GM04503 (cell line): ENCODE results near the gene PITPNC1.
"Not testable (repeated sequence)": the region's sequence is repeated elsewhere in the genome, so short reads cannot be mapped to it uniquely, and the experiment has no call there.

ENCODE experiments used
- DNase-seq: peaks from one replicate; pipeline ENCODE4 v3.0.0-alpha.2; 2012; ENCODE audit warnings: low read depth

PITPNC1 gene

DNA sequence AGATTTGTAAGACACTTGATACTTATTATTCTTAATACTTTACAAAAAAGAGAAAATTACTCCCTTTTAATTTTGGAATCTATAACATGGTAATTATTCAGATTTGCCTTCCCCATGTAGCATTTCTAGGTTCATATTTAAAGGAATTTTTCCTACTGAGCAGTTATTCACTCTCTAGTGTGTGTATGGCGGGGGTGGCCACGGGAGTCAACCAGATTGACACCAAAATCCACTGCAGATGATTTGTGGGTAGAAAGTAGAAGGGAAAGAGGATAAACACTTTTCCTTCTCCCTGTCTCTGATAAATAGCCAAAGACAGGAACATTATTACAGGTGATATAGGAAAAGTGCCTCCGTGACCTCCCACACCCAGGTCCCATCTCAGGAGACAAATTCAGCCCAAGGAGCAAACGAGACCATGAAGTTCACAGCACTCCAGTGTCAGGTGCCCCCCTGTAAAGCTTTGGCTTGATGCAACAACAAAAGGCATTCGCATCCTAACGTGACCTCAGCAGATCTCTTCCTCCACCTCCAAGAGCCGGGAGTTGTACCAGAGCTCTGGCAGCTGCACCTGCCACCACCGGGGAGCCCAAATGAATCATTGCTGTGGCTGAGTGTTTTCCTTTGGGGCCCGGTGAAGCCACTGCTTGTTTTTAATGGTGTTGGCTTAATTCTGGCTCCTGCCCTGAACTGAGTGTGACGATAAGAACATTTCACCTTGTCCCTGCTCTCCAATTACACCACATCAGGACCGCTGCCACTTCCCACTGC is 248.0 kb downstream of the PITPNC1 start:
- DNase-seq, result no peak

DNA sequence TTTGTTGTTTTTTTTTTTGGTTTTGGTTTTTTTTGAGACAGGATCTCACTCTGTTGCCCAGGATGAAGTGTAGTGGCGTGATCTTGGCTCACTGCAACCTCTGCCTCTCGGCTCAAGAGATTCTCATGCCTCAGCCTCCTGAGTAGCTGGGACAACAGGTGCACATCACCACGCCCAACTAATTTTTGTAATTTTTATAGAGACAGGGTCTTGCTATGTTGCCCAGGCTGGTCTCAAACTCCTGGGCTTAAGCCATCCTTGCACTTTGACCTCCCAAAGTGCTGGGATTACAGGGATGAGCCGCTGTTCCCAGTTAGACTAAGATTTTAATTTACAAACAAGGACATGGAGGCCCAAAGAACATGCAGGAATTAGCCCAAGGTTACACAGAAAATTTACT is 248.9 kb downstream of the PITPNC1 start:
- no peak for DNase-seq

DNA sequence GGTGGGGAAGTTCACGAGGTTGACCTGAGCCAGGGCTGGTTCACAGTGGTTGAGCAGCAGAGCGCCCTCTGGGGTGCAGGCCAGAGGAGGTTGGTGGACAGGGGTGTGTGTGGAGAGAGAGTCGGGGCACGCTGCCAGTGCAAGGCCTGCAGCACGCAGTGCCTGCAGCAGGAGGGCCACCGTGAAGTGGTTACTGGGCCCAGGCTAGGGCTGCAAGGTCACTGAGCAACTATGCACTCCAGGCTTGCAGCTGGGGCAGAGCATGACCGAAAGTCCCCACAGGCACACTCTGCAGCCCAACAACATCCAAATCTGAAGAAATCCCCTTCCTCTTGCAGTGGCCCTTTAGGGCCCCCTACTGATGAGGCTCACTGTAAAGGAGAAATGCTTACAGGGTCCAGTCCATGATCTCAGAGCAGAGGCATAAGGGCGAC is 251.5 kb downstream of the PITPNC1 start:
- no peak for DNase-seq

DNA sequence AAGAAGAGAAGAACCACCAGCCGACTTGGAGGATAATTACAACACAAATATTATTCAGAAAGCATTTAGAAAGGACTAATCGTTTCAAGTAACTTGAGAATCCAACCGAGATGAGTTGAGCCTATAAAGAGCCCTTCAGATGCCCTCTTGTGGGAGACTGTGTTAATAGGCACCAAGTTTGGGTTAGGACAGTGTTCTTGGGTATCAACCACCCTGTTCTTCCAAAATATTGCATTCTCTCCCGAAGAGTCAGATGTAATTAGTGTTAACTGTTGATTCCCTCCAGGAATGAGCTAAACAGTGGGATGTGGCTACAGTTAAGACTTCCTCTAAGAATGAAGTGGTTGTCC is 252.9 kb downstream of the PITPNC1 start:
- peak; percentile 42 for DNase-seq

DNA sequence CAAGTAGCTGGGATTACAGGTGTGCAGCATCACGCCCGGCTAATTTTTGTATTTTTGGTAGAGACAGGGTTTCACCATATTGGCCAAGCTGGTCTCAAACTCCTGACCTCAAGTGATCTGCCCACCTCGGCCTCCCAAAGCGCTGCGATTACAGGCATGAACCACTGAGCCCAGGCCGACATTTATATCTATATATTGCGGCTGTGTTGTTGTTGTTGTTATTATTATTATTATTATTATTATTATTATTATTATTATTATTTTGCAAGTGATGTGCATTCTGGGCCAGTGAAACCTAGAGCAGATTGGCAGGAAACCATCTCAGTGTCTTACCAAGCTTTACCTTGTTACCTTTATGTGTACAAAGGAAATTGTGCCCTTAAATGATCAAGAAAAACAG is 253.8 kb downstream of the PITPNC1 start:
- DNase-seq, result not testable (repeated sequence)

DNA sequence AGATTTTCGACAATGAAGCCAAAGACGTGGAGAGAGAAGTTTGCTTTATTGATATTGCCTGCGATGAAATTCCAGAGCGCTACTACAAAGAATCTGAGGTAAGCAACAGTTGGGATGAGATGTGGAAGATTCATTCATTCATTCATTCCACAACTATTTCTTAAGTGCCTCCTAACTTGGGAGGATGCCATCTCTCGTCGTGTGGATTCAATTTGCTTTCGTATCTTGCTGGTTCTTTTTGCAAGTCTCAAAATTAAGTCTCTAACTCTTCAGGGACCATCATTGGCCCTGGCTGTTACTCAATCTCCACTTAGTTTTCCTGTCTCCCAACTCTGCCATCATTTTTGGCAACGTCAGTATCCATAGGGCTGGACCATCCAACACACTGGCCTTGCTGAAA is 255.1 kb downstream of the PITPNC1 start:
- DNase-seq, result no peak

DNA sequence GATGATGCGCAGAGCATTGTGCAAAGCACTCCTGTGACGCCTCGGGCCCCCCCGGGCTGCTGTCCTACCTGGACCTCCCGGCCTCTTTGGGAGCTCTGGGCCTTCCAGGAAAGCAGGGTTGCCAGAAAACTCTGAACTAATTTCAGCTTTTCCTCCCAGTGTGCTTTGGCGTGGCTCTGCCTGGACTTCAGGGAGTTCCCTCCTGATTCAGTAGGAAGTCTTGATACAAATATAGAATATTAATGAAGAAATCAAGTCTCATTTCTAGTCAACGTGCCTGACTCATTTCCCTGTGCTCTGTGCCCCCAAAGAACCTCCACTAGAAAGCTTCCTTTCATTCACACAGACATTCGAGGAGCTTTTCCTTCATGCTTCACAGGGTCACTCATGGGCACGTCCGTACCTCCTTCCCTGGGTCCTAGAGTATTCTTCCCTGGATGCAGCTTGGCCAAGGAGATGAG is 256.7 kb downstream of the PITPNC1 start:
- no peak for DNase-seq

DNA sequence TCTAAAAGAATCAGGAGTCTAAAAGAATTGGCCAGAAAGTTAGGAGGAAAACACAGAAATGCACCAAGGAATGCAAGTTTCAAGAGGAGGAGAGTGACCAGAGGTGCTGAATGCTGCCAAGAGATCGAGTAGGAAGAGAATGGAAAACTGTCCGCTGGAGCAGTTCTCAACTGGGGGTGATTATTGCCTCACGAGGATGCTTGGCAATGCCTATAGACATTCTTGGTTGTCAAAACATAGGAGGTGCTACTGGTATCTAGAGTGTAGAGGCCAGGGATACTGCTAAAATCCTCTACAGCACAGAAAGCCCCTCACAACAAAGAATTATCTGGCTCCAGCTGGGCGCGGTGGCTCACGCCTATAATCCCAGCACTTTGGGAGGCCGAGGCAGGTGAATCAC is 258.6 kb downstream of the PITPNC1 start:
- DNase-seq, result no peak

DNA sequence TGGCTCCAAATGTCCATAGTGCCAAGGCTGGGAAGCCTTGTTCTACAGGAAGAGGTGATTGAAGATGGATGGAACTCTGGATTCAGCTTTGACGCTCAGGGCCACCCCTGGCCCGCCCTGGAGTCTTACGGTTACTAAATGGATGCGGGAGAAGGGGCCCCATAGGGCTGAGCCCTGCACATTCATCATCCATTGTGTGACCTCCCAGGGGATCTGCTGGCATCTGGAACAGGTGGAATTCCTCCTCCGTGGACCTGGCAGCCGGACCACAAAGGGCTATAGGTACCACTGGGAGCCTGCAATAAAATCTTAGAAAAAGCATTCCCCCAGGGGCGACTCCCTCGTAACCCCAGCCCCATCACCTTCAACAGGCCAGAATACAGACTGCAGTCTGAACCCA is 259.2 kb downstream of the PITPNC1 start:
- DNase-seq, result no peak

DNA sequence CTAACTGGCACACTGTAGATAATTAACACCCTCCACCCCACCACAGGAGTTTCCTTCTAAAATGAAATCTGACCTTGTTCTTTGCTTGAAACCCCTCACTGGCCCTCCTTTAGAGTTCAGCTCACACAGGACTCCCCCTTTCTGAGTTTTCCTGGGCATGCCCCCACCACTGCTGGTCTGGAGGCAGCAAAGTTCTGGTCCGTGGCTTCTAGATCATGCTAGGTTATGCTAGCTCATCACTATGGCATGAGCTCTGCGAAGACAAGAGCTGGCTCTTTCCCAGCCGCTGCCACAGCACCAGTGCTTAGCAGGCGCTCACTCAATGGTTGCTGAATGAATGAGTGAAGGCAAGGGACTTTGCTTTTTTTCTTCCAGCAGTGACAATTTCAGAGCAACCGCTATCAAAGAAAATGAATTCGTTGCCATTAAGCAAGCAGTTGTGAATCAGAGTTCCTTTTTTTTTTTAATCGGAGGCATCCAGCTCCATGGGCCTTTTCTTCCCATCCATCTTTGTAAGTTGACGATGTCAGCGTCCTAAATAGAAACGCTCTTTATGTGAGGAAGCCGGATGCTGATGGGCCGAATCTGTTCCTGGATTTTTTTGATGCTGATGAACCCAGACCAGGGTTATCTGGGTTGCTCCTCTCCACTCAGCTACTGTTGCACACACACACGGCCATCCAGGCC is 259.9 kb downstream of the PITPNC1 start:
- DNase-seq, result no peak

DNA sequence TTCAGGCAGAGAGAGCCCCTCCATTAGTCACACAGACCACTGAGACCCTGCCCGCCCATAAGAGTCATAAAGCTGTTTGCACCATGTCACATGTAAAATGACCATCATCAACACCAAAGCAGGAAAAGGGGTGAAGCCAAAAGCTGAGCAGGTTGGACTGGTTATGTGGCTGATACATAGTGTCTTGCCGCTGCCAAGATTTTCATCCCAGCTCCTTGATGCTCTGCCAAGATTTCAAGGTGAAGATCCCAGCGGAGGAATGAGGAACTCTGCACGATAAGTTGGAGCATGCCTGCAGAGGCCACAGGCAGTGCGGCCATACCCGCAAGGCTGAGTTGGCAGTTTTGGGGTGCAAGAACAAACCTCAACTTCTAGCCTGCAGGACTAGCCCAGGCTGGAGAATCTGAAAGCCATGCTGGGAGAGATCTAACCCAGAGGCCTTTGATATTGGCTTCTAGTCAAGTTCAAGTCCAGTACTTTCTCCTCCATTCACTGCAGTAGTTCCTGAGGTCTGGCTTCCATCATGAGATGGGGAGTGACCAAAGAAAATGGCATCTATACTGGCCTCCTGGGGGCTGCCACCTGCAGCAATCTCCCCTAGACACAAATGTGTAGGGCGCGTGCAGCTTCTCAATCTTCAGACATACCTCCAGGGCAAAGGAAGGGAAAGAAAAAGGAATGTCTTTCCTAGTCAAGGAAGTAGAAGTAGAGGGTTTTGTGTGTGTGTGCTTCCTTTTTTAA is 261.0 kb downstream of the PITPNC1 start:
- DNase-seq, result no peak

DNA sequence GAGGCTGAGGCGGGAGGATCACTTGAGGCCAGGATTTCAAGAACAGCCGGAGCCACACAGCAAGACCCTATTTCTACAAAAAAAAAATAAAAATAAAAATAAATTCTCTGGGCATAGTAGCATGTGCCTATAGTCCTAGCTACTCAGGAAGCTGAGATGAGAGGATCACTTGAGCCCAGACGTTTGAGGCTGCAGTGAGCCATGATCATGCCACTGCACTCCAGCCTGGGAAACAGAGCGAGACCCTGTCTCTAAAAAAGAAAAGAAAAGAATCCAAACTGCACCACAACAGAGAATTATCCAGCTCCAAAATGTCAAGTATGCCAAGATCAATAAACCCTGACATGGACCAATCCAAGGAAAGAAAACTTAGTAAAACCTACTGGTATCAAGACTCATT is 261.8 kb downstream of the PITPNC1 start:
- no peak for DNase-seq

DNA sequence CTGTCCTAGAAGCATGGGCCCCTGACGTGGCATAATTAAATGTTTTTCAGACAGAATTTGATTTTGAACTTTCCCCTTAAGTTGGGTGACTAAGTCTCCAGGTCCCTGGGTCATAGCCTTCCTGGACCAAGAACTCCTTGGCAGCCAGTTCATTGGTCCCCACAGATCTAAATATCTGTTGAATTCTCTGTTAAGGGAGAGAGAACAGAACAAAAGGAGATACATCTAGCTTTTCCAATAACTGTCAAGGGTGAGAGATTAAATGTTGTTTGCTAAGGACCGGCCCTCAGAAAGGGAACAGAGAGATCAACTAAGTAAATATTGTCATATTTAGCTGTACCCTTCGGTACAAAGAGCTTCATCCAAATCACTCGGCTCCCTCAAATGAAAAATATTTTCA is 262.5 kb downstream of the PITPNC1 start:
- no peak for DNase-seq

DNA sequence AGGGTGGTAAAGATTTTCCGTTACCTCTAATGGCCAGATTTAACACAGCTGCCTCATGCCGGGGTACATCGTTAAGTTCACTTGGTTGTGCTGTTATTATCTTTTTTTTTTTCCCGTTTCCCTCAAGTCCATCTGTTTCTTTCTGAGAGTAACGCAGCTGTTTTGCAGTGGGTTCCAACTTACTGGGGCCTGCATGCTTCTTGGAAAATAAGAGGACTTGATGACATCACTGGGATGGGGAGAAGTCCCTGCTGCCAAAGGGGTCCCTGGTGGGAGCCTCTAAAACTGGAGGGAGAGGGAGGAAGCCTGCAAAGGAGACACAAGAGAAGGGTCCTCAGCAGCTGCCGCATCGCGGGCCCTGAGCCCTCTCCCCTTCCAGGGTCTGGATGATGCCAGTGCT is 262.9 kb downstream of the PITPNC1 start:
- DNase-seq, result no peak

DNA sequence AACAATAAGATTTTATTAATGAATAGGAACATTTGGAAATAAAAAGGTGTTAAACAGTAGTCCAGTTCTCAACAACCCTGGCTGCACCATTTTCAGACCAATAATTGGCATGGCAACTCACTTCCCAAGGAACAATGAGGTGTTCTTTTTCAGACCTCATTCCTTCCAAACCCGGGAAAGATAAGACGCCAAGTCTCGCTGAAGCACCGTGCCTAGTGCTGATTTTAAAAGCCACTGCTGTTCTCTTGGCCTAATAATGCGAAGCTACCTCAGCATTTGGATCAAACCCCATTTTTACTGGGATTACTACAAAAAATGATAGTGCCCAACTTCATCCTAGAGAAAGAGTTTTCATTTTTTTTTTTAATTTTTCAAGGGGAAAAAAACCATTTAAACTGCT is 265.4 kb downstream of the PITPNC1 start:
- DNase-seq, result no peak

DNA sequence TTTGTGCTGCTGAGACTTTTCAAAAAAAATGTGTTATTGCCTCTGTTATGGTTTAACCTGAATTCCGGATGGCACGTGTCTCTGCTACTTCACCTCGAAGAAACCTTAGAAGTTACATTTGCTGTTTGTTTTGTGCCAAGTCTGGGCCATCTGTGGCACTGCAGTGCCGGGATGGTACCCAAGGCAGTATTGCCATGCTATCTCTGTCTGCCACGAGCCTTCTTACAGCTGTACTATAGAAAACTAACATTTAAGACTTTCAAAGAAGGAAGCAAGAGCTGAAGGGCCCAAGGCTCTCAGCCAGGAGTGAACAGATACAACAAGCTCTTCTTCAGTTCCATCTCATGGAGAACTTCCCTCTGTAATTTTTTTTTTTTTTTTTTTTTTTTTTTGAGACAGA is 267.0 kb downstream of the PITPNC1 start:
- no peak for DNase-seq

DNA sequence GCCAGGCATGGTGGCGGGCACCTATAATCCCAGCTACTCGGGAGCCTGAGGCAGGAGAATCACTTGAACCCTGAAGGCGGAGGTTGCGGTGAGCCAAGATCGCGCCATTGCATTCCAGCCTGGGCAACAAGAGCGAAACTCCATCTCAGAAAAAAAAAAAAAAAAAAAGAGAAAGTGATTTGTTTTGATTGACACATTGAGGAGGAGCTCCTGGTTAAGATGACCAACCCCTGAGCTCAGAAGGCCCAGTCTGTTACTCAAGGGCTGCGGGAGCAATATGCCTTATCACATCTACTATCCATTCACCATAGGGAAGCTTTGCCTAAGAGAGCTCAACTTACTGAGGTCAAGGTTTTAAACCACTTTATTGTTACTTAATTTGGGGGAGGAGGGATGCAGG is 268.1 kb downstream of the PITPNC1 start:
- not testable (repeated sequence) for DNase-seq

DNA sequence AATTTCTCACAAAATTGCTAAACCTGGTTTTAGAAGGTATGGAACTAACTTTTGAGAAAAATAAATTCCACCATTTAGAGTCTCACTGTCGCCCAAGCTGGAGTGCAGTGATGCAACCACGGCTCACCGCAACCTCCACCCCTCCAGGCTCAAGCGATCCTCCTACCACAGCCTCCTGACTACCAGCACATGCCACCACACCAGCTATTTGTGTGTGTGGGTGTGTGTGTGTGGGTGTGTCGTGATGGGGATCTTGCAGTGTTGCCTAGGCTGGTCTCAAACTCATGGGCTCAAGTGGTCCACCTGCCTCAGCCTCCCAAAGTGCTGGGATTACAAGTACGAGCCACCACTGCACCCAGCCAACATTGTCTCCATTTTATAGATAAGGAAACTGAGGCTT is 269.4 kb downstream of the PITPNC1 start:
- no peak for DNase-seq

DNA sequence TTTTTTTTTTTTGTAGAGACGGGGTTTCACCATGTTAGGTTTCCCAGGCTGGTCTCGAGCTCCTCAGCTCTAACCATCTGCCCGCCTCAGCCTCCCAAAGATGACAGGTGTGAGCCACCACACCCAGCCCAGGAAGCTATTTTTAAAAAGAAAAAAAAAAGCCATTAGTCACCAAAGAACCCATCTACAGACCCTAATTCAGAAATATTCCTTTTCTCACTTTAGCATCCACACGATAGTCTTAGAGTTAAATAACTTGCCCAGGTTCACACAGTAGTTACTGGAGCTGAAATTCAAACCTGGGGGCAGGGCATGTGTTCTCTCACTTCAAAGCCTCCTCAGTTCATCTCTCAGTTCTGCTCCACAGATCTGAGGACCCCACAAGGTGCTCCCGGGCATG is 270.4 kb downstream of the PITPNC1 start:
- DNase-seq, result no peak

DNA sequence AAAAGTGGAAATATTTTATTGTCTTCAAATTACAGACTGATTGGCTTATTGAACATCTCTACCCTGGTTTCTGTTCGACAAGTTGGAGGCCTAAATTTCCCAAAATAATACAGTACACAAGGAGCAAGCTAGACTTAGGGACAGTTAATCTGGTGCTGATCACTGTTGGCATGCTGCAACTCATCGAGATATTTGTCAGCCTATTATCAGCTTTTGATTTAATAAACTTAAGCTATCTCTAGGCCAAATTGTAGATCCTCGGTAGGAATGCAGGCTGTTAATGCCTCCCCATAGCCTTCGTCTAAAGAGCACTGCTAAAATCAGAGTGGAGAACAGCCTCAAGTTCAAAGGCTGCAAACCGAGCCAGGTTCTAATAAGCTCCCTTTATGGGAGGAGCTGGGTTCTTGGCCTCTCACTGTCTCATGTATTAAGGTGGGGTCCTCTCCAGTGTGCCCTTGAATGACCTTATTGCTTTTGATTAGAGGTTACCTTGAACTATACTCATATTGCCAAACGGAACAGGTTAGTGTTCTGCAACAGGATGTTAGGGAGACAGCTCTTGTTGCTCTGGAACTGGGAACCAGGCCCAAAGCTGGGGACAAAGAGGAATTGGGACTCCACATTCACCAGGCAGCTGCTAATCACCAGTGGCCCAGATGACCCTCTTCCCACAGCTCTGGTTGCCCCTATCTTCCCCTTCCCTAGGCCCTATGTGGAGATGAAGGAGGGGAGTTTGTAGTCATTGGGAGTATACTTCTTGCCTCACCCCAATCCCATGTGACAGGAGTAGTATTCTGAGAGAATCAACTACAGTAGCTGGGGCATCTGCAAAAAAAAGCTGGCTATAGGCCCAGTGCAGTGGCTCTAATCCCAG is 271.2 kb downstream of the PITPNC1 start:
- no peak for DNase-seq

DNA sequence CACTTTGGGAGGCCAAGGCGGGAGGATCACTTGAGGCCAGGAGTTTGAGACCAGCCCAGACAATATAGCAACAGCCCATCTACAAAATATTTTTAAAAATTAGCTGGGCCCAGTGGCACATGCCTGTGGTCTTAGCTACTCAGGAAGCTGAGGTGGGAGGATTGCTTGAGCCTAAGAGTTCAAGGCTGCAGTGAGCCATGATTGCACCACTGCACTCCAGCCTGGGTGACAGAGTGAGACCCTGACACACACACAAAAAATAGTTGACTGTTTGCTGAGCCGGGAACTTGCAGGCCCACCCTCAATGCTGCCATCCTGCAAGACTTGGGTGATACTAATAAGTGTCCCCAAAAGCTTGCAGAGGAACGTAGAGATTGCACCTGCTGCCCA is 271.8 kb downstream of the PITPNC1 start:
- DNase-seq, result not testable (repeated sequence)

DNA sequence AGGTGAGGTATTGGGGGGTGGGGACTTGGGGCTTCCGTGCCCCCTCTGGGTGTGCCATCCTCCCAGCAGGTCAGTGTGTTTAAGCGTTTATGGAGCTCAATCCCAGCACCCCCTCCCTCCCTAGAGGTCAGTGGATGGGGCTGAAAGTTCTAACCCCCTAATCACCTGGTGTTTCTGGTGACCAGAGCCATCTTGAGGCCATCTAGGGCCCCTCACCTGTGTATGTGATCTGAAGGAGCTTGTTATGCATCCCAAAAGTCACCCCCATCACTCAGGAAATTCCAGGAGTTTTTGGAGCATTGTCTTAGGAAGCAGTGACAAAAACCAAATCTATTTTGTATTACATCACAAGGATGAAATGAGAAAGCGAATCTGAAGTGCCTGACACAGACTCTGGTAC is 272.8 kb downstream of the PITPNC1 start:
- no peak for DNase-seq
